Measurements from ENCODE around the gene ABL1. TPM values are rescaled to one million over a fixed set of nuclear protein-coding genes. Genes with fewer than 3 reads are reported as not detected.

The ABL1 gene
- total RNA-seq, 2 experiments from 2014 or later: 30.2 to 33.0 TPM

- POLR2A ChIA-PET: no interaction called here
- Mint-ChIP-seq H3K27ac (no peak overlapping the region), H3K36me3 (ENCODE audit: low read depth) (no peaks in the 10 kb centered on the region), H3K4me1 (ENCODE audit: low read depth) (peaks cover 2% of the 10 kb centered on the region), H3K27me3 (peaks cover 33% of the 10 kb centered on the region), H3K9me3 (no peaks in the 10 kb centered on the region), H3K4me3 (no peak overlapping the region)
- ATAC-seq: no peak
- TF ChIP-seq, protein P1, sequence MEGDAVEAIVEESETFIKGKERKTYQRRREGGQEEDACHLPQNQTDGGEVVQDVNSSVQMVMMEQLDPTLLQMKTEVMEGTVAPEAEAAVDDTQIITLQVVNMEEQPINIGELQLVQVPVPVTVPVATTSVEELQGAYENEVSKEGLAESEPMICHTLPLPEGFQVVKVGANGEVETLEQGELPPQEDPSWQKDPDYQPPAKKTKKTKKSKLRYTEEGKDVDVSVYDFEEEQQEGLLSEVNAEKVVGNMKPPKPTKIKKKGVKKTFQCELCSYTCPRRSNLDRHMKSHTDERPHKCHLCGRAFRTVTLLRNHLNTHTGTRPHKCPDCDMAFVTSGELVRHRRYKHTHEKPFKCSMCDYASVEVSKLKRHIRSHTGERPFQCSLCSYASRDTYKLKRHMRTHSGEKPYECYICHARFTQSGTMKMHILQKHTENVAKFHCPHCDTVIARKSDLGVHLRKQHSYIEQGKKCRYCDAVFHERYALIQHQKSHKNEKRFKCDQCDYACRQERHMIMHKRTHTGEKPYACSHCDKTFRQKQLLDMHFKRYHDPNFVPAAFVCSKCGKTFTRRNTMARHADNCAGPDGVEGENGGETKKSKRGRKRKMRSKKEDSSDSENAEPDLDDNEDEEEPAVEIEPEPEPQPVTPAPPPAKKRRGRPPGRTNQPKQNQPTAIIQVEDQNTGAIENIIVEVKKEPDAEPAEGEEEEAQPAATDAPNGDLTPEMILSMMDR (IDR thresholded peaks at IDR 0.05): no peak
- intact Hi-C loops (cut with micrococcal nuclease): loop anchor here (5.0 to 10.0 kb wide), 2 partner anchors 68 to 230 kb away; no protein-coding TSS in a partner anchor
- DNase-seq: no peak
- CTCF ChIA-PET: interaction anchor here (1.0 to 2.0 kb wide), 3 partner anchors 69 to 234 kb away, joined by 5 to 6 read pairs (median 5); no protein-coding TSS in a partner anchor
Observed at GRCh38 chr9:130934702-130935647, 99.9 kb downstream of the ABL1 start.

- H3K4me3 Mint-ChIP-seq: no peak overlapping the region
- DNase-seq (no peak), ATAC-seq (no peak)
- POLR2A ChIA-PET: no interaction called here
- H3K27ac Mint-ChIP-seq: no peak overlapping the region
- no peaks in the 10 kb centered on the region for H3K36me3 Mint-ChIP-seq (ENCODE audit: low read depth)
- peaks cover 39% of the 10 kb centered on the region for H3K27me3 Mint-ChIP-seq
- H3K4me1 Mint-ChIP-seq (ENCODE audit: low read depth): peaks cover 5% of the 10 kb centered on the region
- CTCF ChIA-PET: interaction anchor here (1.6 to 2.0 kb wide), 2 partner anchors 69 to 111 kb away, joined by 5 to 6 read pairs; no protein-coding TSS in a partner anchor
- TF ChIP-seq, protein P1 (IDR thresholded peaks at IDR 0.05): no peak
- intact Hi-C loops (cut with micrococcal nuclease): loop anchor here (10.0 kb wide), 1 partner anchor 231 kb away; no protein-coding TSS in a partner anchor
- H3K9me3 Mint-ChIP-seq: no peaks in the 10 kb centered on the region
Observed at GRCh38 chr9:130935648-130936271, 100.7 kb downstream of the ABL1 start.

DNA sequence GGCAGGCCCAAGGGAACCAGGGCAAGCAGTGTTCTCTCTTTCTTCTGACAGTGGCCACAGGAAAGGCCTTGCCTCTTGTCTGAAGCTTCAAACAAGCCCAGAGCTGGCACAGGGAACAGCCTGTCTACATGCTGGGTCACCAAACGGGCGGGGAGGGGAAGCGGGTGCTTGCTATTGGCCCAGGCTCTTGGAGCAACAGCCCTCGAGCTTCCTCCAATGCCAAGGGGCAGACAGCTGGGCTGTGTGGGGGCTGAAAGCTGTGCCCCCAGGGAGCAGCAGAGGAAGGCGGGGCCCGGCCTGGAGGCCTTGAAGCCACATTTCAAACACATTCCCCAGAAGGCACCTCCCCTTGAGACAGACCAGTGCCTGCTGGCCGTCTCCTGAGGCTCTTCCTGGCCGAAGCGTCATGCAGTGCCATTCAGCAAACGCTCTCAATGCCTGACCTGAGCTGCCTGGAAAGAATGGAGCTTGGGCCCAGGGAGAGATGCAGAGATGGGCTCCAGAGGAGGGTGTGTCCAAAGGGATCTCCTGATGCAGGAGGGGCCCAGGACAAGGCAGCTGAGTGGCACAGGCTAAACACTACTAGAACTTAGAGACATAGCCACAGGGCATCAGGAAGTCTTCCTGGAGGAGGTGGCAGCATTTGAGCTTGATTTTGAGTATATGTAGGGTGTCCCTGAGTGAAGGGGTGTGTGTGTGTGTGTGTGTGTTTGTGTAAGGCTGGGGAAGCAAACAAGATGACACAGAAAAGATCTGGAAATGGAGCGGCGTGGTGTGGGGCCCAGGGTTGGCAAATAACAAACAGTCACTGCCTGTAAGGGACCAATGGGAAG is 101.4 kb downstream of the ABL1 start:
- DNase-seq: no peak

More for the DNA sequence above, 101.4 kb downstream of the ABL1 start:
- Mint-ChIP-seq H3K36me3 (ENCODE audit: low read depth) (no peaks in the 10 kb centered on the region), H3K27ac (no peak overlapping the region), H3K9me3 (no peaks in the 10 kb centered on the region), H3K4me3 (no peak overlapping the region), H3K27me3 (peaks cover 47% of the 10 kb centered on the region), H3K4me1 (ENCODE audit: low read depth) (peaks cover 7% of the 10 kb centered on the region)
- TF ChIP-seq, protein P1 (IDR thresholded peaks at IDR 0.05): no peak
- ATAC-seq: no peak
- POLR2A ChIA-PET: interaction anchor here (1.0 kb wide), 1 partner anchor 189 kb away, joined by 3 read pairs; the partner anchor contains the start of gene NUP214
- CTCF ChIA-PET: interaction anchor here (0.9 to 2.0 kb wide), 3 partner anchors 70 to 235 kb away, joined by 3 to 6 read pairs (median 5); no protein-coding TSS in a partner anchor
- intact Hi-C loops (cut with micrococcal nuclease): loop anchor here (10.0 kb wide), 1 partner anchor 232 kb away; no protein-coding TSS in a partner anchor

Other genes with a start within 250 kb of the ABL1 start
- under 1 TPM in 1 of 2 experiments, not detected in 1; 0.14 TPM for gene PRDM12, start 170.7 kb upstream of the ABL1 start, total RNA-seq
- 10 to 100 TPM; 82.1 to 82.5 TPM for gene EXOSC2, start 141.5 kb upstream of the ABL1 start, total RNA-seq
- not detected for gene QRFP, start 61.6 kb downstream of the ABL1 start, total RNA-seq
- gene FIBCD1, start 104.0 kb downstream of the ABL1 start, total RNA-seq: not detected
- gene LAMC3, start 173.9 kb downstream of the ABL1 start, total RNA-seq: under 1 TPM; 0.09 to 0.43 TPM

All from activated CD8-positive, alpha-beta T cell treated with anti-CD3 and anti-CD28 coated beads for 36 hours (primary cell).